Measurements from ENCODE around the gene CMYA5. TPM values are rescaled to one million over a fixed set of nuclear protein-coding genes. Genes with fewer than 3 reads are reported as not detected.
"Not testable (repeated sequence)": the region's sequence is repeated elsewhere in the genome, so short reads cannot be mapped to it uniquely, and the experiment has no call there.

The CMYA5 gene
- total and polyA plus RNA-seq, 8 donors = 0.68 to 14.7 (median 8.9) TPM

- no peak overlapping the region for H3K4me3 ChIP-seq
- ATAC-seq (no peak), DNase-seq (no peak)
- no peak overlapping the region for H3K27ac ChIP-seq
- intact Hi-C loops (cut with DNase I) = no loop called here
- no peaks in the 10 kb centered on the region for H3K27me3 ChIP-seq
- no peaks in the 10 kb centered on the region for H3K9me3 ChIP-seq
- TF ChIP-seq, protein P1, sequence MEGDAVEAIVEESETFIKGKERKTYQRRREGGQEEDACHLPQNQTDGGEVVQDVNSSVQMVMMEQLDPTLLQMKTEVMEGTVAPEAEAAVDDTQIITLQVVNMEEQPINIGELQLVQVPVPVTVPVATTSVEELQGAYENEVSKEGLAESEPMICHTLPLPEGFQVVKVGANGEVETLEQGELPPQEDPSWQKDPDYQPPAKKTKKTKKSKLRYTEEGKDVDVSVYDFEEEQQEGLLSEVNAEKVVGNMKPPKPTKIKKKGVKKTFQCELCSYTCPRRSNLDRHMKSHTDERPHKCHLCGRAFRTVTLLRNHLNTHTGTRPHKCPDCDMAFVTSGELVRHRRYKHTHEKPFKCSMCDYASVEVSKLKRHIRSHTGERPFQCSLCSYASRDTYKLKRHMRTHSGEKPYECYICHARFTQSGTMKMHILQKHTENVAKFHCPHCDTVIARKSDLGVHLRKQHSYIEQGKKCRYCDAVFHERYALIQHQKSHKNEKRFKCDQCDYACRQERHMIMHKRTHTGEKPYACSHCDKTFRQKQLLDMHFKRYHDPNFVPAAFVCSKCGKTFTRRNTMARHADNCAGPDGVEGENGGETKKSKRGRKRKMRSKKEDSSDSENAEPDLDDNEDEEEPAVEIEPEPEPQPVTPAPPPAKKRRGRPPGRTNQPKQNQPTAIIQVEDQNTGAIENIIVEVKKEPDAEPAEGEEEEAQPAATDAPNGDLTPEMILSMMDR (IDR thresholded peaks at IDR 0.05) = no peak
- no peaks in the 10 kb centered on the region for H3K4me1 ChIP-seq
- no peaks in the 10 kb centered on the region for H3K36me3 ChIP-seq
Observed at GRCh38 chr5:79754865-79755555, 65.4 kb downstream of the CMYA5 start.

DNA sequence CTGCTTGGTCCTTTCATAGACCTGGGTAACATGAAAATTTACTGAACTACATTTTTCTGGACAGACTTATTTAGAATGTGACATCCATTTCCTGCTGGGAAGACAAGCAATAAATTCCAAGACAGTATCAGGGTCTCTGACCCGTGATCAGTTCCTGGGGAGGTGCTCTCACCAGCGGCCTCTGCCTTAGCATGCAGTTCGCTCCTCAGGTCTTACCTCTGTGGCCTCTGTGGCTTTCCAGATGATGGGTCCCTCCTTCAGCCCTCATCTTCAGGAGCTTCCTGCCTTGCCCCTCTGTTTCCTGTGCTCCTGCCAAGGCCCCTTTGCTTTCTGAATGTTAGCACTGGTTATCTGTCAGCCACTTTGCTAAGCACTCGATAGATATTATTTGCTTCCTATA lies 66.4 kb downstream of the CMYA5 start:
- no peak overlapping the region for H3K27ac ChIP-seq
- intact Hi-C loops (cut with DNase I) = no loop called here
- ATAC-seq = no peak

GRCh38 chr5:79759436-79759835 lies 69.8 kb downstream of the CMYA5 start:
- DNase-seq (no peak), ATAC-seq (peak; percentile 55)
- H3K4me1 ChIP-seq = no peaks in the 10 kb centered on the region
- TF ChIP-seq, protein P1 (IDR thresholded peaks at IDR 0.05) = no peak
- H3K4me3 ChIP-seq = no peak overlapping the region
- intact Hi-C loops (cut with DNase I) = no loop called here
- H3K27ac ChIP-seq = no peak overlapping the region
- no peaks in the 10 kb centered on the region for H3K36me3 ChIP-seq
- no peaks in the 10 kb centered on the region for H3K9me3 ChIP-seq
- H3K27me3 ChIP-seq = no peaks in the 10 kb centered on the region

More for the DNA sequence above, 66.4 kb downstream of the CMYA5 start:
- DNase-seq = no peak
- Histone ChIP-seq H3K4me1 (no peaks in the 10 kb centered on the region), H3K27me3 (no peaks in the 10 kb centered on the region), H3K36me3 (no peaks in the 10 kb centered on the region), H3K4me3 (no peak overlapping the region), H3K9me3 (no peaks in the 10 kb centered on the region)
- TF ChIP-seq, protein P1 (IDR thresholded peaks at IDR 0.05) = no peak

- H3K4me3 ChIP-seq = no peak overlapping the region
- intact Hi-C loops (cut with DNase I) = no loop called here
- no peak for DNase-seq
Observed at GRCh38 chr5:79759848-79760247, 70.2 kb downstream of the CMYA5 start.

GRCh38 chr5:79762929-79763328 lies 73.3 kb downstream of the CMYA5 start:
- H3K36me3 ChIP-seq = no peaks in the 10 kb centered on the region
- ATAC-seq (no peak), DNase-seq (peak in 1 of 4 donors; percentile 68)
- H3K9me3 ChIP-seq = no peaks in the 10 kb centered on the region
- TF ChIP-seq, protein P1 (IDR thresholded peaks at IDR 0.05) = no peak
- intact Hi-C loops (cut with DNase I) = no loop called here
- no peak overlapping the region for H3K27ac ChIP-seq
- H3K4me1 ChIP-seq = no peaks in the 10 kb centered on the region
- no peaks in the 10 kb centered on the region for H3K27me3 ChIP-seq
- H3K4me3 ChIP-seq = no peak overlapping the region

More at GRCh38 chr5:79759848-79760247, 70.2 kb downstream of the CMYA5 start:
- no peaks in the 10 kb centered on the region for H3K9me3 ChIP-seq
- no peaks in the 10 kb centered on the region for H3K4me1 ChIP-seq
- H3K36me3 ChIP-seq = no peaks in the 10 kb centered on the region
- no peaks in the 10 kb centered on the region for H3K27me3 ChIP-seq
- no peak overlapping the region for H3K27ac ChIP-seq
- TF ChIP-seq, protein P1 (IDR thresholded peaks at IDR 0.05) = no peak
- ATAC-seq = no peak

DNA sequence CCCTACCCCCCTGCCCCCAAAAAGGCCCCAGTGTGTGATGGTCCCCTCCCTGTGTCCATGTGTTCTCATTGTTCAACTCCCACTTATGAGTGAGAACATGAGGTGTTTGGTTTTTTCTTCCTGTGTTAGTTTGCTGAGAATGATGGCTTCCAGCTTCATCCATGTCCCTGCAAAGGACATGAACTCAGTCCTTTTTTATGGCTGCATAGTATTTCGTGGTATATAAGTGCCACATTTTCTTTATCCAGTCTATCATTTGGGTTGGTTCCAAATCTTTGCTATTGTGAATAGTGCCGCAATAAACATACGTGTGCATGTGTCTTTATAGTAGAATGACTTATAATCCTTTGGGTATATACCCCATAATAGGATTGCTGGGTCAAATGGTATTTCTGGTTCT lies 74.5 kb downstream of the CMYA5 start:
- H3K4me3 ChIP-seq; H3K4me1 ChIP-seq; H3K36me3 ChIP-seq; H3K27me3 ChIP-seq; H3K27ac ChIP-seq; intact Hi-C loops (cut with DNase I); ATAC-seq; H3K9me3 ChIP-seq; DNase-seq: not testable (repeated sequence)

Measured in left lung (tissue), 10 donors.